GM13977 (cell line): ENCODE data around the gene MT4.

Experiments
- DNase-seq: peaks from one replicate; pipeline ENCODE4 v3.0.0; 2012; ENCODE audit warnings: low spot score
- CTCF ChIP-seq: IDR thresholded peaks from 2 replicates; pipeline ENCODE4 v1.5.1; 2012; ENCODE audit warnings: mild to moderate bottlenecking, control low read depth; ENCODE audit not compliant: insufficient read depth; ENCODE audit errors: extremely low read depth, missing control alignments
- in situ Hi-C: fragments of 300-500 bp; cut with MboI; formaldehyde crosslinking; loops from one replicate; pipeline ENCODE4 v1.12.0; 2022; ENCODE audit warnings: low sequenced_read_pairs, low pct_unique_long_range_greater_than_20kb, mixed read lengths, inconsistent platforms; ENCODE audit not compliant: unreplicated experiment

Gene MT4

DNA sequence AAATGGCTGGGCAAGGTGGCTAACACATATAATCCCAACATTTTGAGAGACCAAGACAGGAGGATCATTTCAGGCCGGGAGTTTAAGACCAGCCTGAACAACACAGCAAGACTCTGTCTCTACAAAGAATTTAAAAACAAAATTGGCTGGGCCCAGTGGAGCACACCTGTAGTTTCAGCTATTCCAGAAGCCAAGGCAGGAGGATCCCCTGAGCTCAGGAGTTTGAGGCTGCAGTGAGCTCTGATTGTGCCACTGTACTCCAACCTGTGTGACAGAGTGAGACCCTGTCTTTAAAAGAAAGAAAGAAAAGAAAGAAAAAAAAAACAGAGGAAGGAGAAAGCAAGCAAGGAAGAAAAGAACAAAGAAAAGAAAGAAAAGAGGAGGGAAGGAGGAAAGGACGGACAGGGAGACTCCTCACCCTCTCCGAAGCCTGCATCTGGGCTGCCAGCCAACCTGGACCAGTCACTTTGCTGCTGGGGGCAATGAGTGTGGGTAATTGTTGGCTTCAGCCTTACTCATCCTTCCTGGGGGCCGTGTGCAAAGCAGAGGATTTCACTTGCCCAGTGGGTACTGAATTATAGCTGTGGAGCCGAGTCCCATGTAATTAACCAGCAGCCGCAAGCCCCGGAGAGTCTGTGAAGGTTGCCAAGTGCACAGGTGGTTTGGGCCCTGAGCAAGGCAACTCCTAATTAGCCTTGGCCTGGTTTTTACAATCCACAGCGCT is 6.7 kb upstream of the MT4 start:
- in situ Hi-C loops = no loop called here
- TF ChIP-seq CTCF = no peak
- DNase-seq = no peak

DNA sequence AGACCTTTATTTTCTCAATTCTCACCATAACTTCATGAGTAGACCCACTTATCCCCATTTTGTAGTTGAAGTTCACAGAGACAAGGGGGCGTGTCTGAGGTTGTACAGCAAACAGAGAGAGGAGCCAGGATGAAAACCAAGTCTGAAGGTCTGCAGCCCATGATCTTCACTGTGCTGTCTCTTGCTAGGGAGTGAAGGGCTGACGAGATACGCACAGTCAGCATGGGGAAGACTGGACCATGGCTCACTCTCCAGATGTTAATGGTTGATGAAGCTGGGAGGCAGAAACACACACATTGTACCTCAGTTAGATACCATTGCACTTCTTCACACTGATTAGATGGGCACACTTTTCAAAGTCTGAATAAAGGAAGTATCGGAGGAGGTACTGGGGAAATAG is 5.8 kb upstream of the MT4 start:
- in situ Hi-C loops = no loop called here
- TF ChIP-seq CTCF = no peak
- DNase-seq = no peak

GRCh38 chr16:56560447-56560846 is 4.4 kb upstream of the MT4 start:
- in situ Hi-C loops = no loop called here
- TF ChIP-seq CTCF = no peak
- no peak for DNase-seq

DNA sequence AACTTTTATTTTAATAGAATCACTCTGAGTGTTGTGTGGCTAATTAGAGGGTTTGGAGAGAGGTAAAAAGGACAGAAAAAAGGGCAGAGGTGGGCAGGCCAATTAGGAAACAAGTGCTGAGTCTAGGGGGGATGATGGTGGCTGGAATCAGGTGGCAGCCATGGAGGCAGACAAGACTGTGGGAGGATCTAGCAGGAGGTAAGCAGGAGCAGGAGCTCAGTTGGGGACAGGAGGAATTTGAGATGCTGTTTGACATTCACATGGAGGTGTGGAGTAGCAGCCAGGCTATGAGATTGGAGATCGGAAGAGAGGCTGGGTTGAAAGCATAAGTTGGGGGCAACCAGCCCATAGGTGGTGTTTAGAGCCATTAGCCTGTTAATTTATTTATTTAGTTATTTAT is 3.7 kb upstream of the MT4 start:
- no peak for DNase-seq
- in situ Hi-C loops = no loop called here
- TF ChIP-seq CTCF = no peak

GRCh38 chr16:56569971-56570370 is 5.1 kb downstream of the MT4 start:
- no peak for DNase-seq
- no peak for TF ChIP-seq CTCF
- in situ Hi-C loops = loop anchor here (10.0 kb wide), 1 partner anchor 135 kb away; no protein-coding TSS in a partner anchor

DNA sequence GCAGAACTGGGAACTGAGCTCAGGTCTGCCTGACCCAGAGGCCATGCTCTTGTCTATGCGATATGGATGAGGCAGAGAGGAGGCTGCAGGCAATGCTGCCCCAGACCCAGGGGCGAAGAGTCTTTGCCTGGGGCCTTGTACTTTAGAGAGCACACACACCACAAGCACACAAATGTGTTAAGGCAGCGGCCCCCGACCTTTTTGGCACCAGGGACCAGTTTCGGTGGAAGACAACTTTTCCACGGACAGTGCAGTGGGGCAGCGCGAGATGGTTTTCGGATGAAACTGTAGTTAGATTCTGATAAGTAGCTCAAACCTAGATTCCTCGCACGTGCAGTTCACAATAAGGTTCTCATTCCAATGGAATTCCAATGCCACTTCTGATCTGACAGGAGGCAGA is 6.7 kb downstream of the MT4 start:
- DNase-seq = no peak
- in situ Hi-C loops = loop anchor here (10.0 kb wide), 1 partner anchor 133 kb away; no protein-coding TSS in a partner anchor
- no peak for TF ChIP-seq CTCF
